GM12865 (cell line): ENCODE data around the gene LRRK1.

Source experiments
- DNase-seq: peaks from one replicate; pipeline ENCODE4 v3.0.0; 2010; ENCODE audit warnings: low read depth
- H3K4me3 ChIP-seq: 2 replicates; pipeline ENCODE4 v1.5.1; 2011; ENCODE audit warnings: mild to moderate bottlenecking, low read depth, low read length, control low read depth
- CTCF ChIP-seq: IDR thresholded peaks from 2 replicates; pipeline ENCODE4 v1.5.1; 2011; ENCODE audit warnings: low read length, control low read depth, low read depth, inconsistent platforms; ENCODE audit not compliant: insufficient read depth; ENCODE audit errors: missing control alignments

LRRK1 gene

GRCh38 chr15:100918690-100919480 lies at the start of gene LRRK1:
Gene LRRK1 (plus strand): TSS chr15:100919357. CDS start chr15:100924633, 5,276 bp downstream.
- peak within 1 kb of the TSS; percentile 88 for H3K4me3 ChIP-seq
- DNase-seq = peak; percentile 66

GRCh38 chr15:100873029-100873677 lies 46.0 kb upstream of the LRRK1 start:
- peak; percentile 91 for TF ChIP-seq CTCF
- peak; percentile 75 for DNase-seq
- no peak overlapping the region for H3K4me3 ChIP-seq

More at GRCh38 chr15:100918690-100919480, at the start of gene LRRK1:
- no peak for TF ChIP-seq CTCF

- H3K4me3 ChIP-seq = no peak overlapping the region
- no peak for DNase-seq
- TF ChIP-seq CTCF = no peak
Measured at GRCh38 chr15:100875495-100875894, 43.7 kb upstream of the LRRK1 start.

GRCh38 chr15:100875976-100876375 lies 43.2 kb upstream of the LRRK1 start:
- TF ChIP-seq CTCF = no peak

GRCh38 chr15:100877551-100877950 lies 41.6 kb upstream of the LRRK1 start:
- DNase-seq = no peak
- H3K4me3 ChIP-seq = no peak overlapping the region
- no peak for TF ChIP-seq CTCF

More at GRCh38 chr15:100875976-100876375, 43.2 kb upstream of the LRRK1 start:
- no peak for DNase-seq
- no peak overlapping the region for H3K4me3 ChIP-seq

- DNase-seq = no peak
- TF ChIP-seq CTCF = no peak
- H3K4me3 ChIP-seq = no peak overlapping the region
Measured at GRCh38 chr15:100878130-100878529, 41.0 kb upstream of the LRRK1 start.
